Middle frontal gyrus (tissue), 1 donor: Measurements from ENCODE around the gene HPS1.
A peak's percentile ranks its signal among the peaks of the same experiment; 100 is the strongest.
"Not testable (repeated sequence)": the region's sequence is repeated elsewhere in the genome, so short reads cannot be mapped to it uniquely, and the experiment has no call there.

Experiments
- DNase-seq: peaks from one replicate; pipeline ENCODE4 v3.0.0-alpha.2; 2015; ENCODE audit warnings: low spot score; ENCODE audit errors: extremely low spot score

The HPS1 gene

DNA sequence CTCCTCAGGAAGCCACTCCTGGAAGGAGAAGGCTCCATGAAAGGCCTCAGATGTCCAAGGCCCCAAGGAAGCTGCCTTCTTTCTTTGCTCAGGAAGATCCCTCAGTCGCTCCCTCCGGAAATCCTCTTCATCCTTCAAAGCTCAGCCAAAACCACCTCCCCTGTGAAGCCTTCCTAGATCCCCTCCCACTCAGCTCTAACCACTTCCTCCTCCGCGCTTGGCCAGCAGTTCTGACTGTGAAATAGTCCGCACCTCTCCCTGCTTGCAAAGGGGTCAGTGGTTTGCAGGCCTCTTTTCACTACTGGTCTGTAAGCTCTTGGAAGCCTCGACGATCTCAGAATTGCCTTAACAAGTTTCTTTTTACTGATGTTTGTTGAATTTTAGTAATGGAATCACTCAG is 55.7 kb downstream of the HPS1 start:
- DNase-seq, result no peak

DNA sequence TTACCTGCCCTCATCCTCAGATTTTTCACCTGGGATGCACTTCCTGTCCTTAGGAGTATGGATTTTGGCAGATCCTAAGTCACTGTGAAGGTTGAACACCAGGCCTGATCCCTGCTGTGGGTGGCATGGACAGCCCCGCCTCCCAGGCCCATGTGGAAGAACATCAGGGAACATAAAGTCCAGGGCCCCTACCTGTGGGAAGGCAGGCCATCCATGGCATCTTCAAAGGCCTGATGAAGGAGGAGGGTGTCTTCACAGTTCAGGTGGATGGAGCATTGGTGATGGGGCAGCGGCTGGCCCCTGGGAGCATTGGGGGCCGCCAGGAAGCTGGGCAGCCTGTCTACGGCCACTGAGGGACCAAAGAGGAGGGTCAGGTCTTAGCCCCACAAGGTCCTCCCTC is 56.3 kb downstream of the HPS1 start:
- DNase-seq, result no peak

DNA sequence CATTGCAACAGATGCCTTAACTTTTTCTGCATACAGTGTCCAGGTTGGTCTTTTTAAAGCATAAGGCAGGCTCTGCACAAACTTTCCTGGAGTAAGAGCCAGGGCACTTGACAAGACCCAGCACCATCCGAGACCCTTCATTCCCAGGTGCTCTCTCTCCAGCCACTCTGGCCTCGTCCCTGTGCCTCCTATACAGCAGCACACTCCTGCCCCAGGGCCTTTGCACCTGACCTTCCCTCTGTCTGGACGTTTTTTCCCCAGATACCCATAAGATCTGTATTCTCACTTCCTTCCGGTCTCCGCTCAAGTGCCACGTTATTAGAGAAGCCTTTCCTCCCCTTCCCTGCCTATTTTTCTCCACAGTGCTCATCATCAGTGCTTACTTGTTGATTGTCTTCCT is 57.3 kb downstream of the HPS1 start:
- no peak for DNase-seq

DNA sequence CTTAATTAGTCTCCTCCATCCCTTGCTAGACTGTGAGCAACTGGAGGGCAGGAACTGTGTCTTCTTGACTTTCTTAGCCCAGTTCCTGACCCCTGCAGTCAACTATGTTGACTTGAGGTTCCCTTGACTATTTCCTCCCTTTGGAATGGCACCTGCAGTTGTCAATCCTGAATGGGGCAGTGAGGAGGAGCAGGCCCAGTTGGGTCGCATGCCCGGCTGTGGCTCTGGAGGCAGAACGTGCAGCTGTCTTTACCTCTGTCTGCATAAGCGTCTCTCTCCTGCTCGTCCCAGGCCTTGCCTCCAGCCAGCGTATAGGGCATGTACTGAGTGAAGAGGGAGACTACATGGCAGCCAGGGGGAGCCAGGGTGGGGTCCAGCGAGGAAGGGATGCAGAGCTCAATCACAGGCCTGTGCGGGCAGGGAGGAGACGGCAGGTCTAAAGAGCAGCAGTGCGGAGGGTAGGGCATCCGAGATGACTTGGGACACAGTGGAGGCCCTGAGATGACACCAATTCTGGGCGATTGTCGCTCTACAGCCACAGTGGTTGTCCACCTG is 58.6 kb downstream of the HPS1 start:
- DNase-seq, result no peak

DNA sequence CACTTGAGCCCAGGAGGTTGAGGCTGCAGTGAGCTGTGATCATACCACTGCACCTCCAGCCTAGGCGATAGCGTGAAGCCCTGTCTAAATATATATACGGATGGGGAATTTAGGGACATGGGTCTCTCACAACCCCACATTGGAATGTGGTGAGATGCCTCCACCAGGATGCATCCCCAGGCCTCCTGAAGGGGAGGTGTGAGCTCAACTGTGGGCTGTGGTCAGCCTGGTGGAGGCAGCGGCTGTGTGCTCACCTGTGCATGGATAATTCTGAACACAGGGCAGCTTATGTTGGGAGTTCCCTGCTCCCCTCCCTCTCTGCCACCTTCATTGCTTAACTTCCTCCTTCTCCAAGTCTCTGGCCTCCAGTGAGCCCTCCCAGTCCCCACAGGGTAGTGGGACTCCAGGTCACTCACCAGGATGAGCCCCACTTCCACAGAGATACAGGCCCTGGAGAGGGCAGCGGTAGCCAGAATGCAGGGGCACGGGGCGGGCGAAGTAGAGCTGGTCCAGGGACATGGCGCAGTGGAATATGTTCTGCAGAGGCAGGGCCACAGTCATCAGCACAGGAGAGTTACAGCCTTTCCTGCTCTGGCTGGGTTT is 62.1 kb downstream of the HPS1 start:
- DNase-seq, result no peak

- no peak for DNase-seq
Observed at GRCh38 chr10:98383869-98384268, 62.9 kb downstream of the HPS1 start.

DNA sequence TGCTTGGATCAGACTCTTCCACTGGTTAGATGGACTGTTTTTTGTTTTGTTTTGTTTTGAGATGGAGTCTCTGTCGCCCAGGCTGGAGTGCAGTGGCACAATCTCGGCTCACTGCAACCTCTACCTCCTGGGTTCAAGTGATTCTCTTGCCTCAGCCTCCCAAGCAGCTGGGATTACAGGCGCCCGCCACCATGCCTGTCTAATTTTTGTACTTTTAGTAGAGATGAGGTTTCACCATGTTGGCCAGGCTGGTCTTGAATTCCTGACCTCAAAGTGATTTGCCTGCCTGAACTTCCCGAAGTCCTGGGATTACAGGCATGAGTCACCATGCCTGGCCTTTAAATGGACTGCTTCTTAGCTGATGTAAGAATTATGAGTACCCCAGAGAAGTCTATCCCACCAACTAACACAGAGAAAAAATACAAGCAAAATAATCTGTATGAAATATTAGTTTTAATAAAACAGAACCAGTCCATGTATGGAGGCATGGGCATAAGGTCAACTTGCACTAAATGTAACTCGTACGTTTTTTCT is 63.5 kb downstream of the HPS1 start:
- DNase-seq, result not testable (repeated sequence)

- no peak for DNase-seq
Observed at GRCh38 chr10:98382691-98383101, 64.0 kb downstream of the HPS1 start.

- no peak for DNase-seq
Observed at GRCh38 chr10:98380493-98381339, 66.0 kb downstream of the HPS1 start.

- no peak for DNase-seq
Observed at GRCh38 chr10:98378722-98379121, 68.0 kb downstream of the HPS1 start.

- DNase-seq, result no peak
Observed at GRCh38 chr10:98377536-98377935, 69.2 kb downstream of the HPS1 start.

DNA sequence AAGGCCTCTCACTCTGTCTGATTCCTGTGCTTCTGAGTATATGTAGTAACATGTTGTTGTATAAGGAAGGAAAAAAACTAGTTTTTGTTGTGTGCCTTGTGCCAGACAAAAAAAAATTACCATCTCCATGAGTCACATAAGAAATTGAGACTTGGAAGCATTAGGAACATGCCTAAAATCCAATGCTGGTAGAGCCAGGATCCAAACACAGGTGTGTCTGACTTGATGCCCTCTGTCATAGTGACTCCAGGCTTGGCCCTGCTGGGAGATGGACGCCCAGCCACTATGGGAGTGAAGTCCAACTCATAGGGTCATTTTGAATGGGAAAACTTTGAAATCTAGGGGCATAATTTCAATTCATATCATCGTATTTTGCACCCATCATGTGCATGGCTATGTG is 69.7 kb downstream of the HPS1 start:
- no peak for DNase-seq

- DNase-seq, result no peak
Observed at GRCh38 chr10:98376485-98376884, 70.2 kb downstream of the HPS1 start.

- DNase-seq, result no peak
Observed at GRCh38 chr10:98374217-98374985, 72.3 kb downstream of the HPS1 start.

DNA sequence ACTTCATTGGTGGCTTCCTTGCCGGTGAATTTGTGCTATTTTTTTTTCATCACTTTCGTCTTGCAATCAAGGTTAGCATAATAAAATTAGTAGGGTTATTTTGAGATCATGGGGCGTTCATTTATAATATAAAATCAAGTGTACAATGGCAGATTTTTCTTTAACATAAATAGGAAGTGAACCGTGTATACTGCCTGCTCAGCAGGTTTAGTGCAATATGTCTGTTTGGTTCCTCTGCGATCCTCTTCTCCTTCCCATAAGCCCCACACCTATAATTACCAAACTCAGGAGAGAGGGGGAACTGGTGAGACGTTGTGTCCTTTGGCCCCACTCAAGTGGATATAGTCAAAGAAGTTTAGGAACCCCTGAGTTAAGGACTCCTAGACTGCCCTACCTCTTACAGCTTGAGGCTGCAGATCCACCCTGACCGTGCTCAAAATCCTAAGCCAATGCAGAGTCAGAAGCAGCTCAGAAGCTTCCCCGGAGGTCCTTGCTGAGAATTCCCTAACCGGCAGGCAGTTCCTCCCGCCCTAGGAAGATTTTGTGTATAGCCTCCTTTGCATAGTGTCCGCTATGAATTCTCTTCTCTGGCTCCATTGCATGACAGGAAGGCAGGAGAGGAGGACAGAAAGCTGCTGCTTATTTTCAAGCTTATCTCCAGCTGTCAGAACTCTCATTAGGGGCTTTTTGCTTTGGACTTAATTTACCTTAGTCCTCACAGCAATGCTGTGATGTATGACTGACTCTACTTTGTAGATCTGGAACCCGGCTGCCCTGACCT is 73.3 kb downstream of the HPS1 start:
- no peak for DNase-seq

- DNase-seq, result no peak
Observed at GRCh38 chr10:98370831-98371820, 75.6 kb downstream of the HPS1 start.

DNA sequence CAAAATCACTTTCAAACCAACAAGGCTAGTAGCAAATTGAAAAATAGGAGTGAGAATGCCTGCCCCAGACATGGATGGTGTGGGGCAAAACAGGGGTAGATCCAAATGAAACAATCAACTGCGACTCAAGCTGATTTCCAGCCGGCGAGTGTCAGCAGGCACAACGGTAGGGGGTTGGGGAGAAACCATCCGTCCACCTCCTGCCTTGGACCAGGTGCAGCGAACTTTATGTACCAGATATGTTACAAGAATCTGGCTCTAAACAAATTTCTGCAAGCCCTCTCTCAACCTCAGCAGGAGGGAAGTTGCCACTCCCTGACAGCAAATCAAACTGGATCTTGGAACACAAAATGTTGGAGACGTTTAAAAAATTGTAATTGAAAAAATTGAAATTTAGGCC is 76.9 kb downstream of the HPS1 start:
- no peak for DNase-seq

DNA sequence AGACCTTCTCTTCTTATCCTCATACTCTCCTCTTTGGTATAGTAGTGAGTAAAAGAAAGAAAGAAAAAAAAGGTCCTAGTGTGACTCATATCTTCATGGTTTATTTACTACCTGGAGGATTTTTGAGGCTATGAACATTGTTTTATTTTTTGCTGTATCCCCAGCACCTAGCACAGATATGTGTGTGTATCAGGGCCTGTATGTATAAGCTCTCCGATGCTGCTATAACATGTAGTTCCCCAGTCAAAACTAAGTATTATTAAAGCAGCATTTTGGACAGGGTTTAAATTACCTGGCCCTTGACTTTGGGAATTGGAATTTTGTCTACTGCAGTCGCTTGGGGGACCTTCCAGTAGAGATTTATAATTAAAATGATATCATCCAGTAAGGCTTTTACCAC is 78.1 kb downstream of the HPS1 start:
- DNase-seq, result no peak

GRCh38 chr10:98367604-98368451 is 78.9 kb downstream of the HPS1 start:
- peak; percentile 44 for DNase-seq
